ENCODE measurements around the gene CD200.

DNA sequence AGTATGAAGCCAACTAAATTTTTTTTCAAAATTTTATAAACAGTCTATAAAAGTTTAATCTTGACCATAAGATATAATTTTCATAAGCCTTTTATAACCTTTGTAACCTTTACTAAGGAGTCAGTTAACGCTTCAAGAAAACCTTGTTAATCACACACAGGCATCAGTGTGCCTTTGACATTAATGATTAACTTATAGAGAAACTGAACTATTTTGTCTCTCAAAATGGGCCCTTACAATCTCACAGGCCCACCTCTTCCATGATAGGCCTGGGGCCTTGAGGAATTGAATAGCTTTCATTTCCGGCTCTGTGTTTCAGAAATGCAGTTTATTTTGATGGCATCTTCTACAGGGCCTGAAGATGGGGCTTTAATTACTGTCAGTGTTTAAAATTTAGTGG is 70.1 kb downstream of the CD200 start:
- TF ChIP-seq EP300 (IDR thresholded peaks at IDR 0.05; ENCODE audit: borderline replicate concordance) = no peak
- TF ChIP-seq MAX (IDR thresholded peaks at IDR 0.05) = no peak
- TF ChIP-seq NFIC (IDR thresholded peaks at IDR 0.05) = no peak
